NT2/D1 (cell line): ENCODE results near the gene CCDC92.
"Not testable (repeated sequence)": the region's sequence is repeated elsewhere in the genome, so short reads cannot be mapped to it uniquely, and the experiment has no call there.

Experiments
- DNase-seq: peaks from one replicate; pipeline ENCODE4 v3.0.0-alpha.2; 2011; ENCODE audit warnings: low read depth, low spot score
- H3K27me3 ChIP-seq: 2 replicates; pipeline ENCODE4 v1.6.0; 2011; ENCODE audit warnings: mild to moderate bottlenecking; ENCODE audit not compliant: insufficient read length, insufficient read depth
- H3K36me3 ChIP-seq: 2 replicates; pipeline ENCODE4 v1.6.1; 2011; ENCODE audit warnings: mild to moderate bottlenecking, low read length, mixed read lengths; ENCODE audit not compliant: insufficient read depth, insufficient read length
- H3K4me1 ChIP-seq: 2 replicates; pipeline ENCODE4 v1.5.1; 2011; ENCODE audit not compliant: insufficient read depth, insufficient read length
- H3K4me3 ChIP-seq: 2 replicates; pipeline ENCODE4 v1.5.1; 2011; ENCODE audit warnings: low read depth; ENCODE audit not compliant: insufficient read length
- H3K9ac ChIP-seq: 2 replicates; pipeline ENCODE4 v1.6.0; 2011; ENCODE audit warnings: low read depth; ENCODE audit not compliant: insufficient read length
- H3K9me3 ChIP-seq: 2 replicates; pipeline ENCODE4 v1.5.1; 2011; ENCODE audit warnings: mild to moderate bottlenecking, low read length; ENCODE audit not compliant: insufficient read depth
- SUZ12 ChIP-seq: IDR thresholded peaks from 2 replicates; pipeline ENCODE4 v1.6.1; 2011; ENCODE audit not compliant: insufficient read length, insufficient read depth; ENCODE audit errors: extremely low read depth
- YY1 ChIP-seq: IDR thresholded peaks from 2 replicates; pipeline ENCODE4 v1.6.1; 2011; ENCODE audit not compliant: insufficient read length, insufficient read depth
- ZNF274 ChIP-seq: IDR thresholded peaks from 2 replicates; pipeline ENCODE4 v1.6.1; 2011; ENCODE audit warnings: mild to moderate bottlenecking, low read depth, low read length

Gene CCDC92

GRCh38 chr12:123952037-123952436 is 20.6 kb downstream of the CCDC92 start:
- H3K4me1 ChIP-seq = no peaks in the 10 kb centered on the region
- H3K9ac ChIP-seq = no peak overlapping the region
- H3K36me3 ChIP-seq = no peaks in the 10 kb centered on the region
- H3K9me3 ChIP-seq = no peaks in the 10 kb centered on the region
- TF ChIP-seq YY1 (no peak), ZNF274 (no peak), SUZ12 (no peak)
- H3K4me3 ChIP-seq = no peak overlapping the region
- no peak for DNase-seq
- H3K27me3 ChIP-seq = peaks cover 31% of the 10 kb centered on the region

GRCh38 chr12:123951467-123951866 is 21.2 kb downstream of the CCDC92 start:
- DNase-seq = no peak
- no peak overlapping the region for H3K9ac ChIP-seq
- no peak overlapping the region for H3K4me3 ChIP-seq
- H3K4me1 ChIP-seq = no peaks in the 10 kb centered on the region
- H3K27me3 ChIP-seq = peaks cover 31% of the 10 kb centered on the region
- no peaks in the 10 kb centered on the region for H3K9me3 ChIP-seq
- no peaks in the 10 kb centered on the region for H3K36me3 ChIP-seq
- no peak for TF ChIP-seq SUZ12
- no peak for TF ChIP-seq YY1
- TF ChIP-seq ZNF274 = no peak

- H3K9ac ChIP-seq = no peak overlapping the region
- DNase-seq = no peak
- H3K36me3 ChIP-seq = no peaks in the 10 kb centered on the region
- H3K4me3 ChIP-seq = no peak overlapping the region
- no peak for TF ChIP-seq YY1
- no peak for TF ChIP-seq SUZ12
- no peak for TF ChIP-seq ZNF274
- H3K9me3 ChIP-seq = no peaks in the 10 kb centered on the region
- H3K27me3 ChIP-seq = peaks cover 30% of the 10 kb centered on the region
- no peaks in the 10 kb centered on the region for H3K4me1 ChIP-seq
These were observed 21.9 kb downstream of the CCDC92 start for GRCh38 chr12:123950476-123951349.

- DNase-seq = no peak
- no peaks in the 10 kb centered on the region for H3K9me3 ChIP-seq
- H3K4me3 ChIP-seq = no peak overlapping the region
- TF ChIP-seq SUZ12 (no peak), ZNF274 (no peak), YY1 (no peak)
- H3K4me1 ChIP-seq = no peaks in the 10 kb centered on the region
- H3K36me3 ChIP-seq = peaks cover 2% of the 10 kb centered on the region
- H3K9ac ChIP-seq = no peak overlapping the region
- H3K27me3 ChIP-seq = peaks cover 28% of the 10 kb centered on the region
These were observed 22.9 kb downstream of the CCDC92 start for GRCh38 chr12:123949770-123950165.

- DNase-seq = no peak
- Histone ChIP-seq H3K27me3 (peaks cover 21% of the 10 kb centered on the region), H3K36me3 (peaks cover 2% of the 10 kb centered on the region), H3K9ac (no peak overlapping the region), H3K9me3 (no peaks in the 10 kb centered on the region), H3K4me3 (no peak overlapping the region), H3K4me1 (no peaks in the 10 kb centered on the region)
- TF ChIP-seq SUZ12 = no peak
- no peak for TF ChIP-seq ZNF274
- no peak for TF ChIP-seq YY1
These were observed 23.5 kb downstream of the CCDC92 start for GRCh38 chr12:123948796-123949769.

GRCh38 chr12:123948401-123948795 is 24.2 kb downstream of the CCDC92 start:
- Histone ChIP-seq H3K36me3 (peaks cover 2% of the 10 kb centered on the region), H3K9ac (no peak overlapping the region), H3K9me3 (no peaks in the 10 kb centered on the region), H3K4me3 (no peak overlapping the region), H3K4me1 (no peaks in the 10 kb centered on the region), H3K27me3 (peaks cover 19% of the 10 kb centered on the region)
- no peak for DNase-seq
- TF ChIP-seq ZNF274 (no peak), YY1 (no peak), SUZ12 (no peak)

- DNase-seq, H3K4me3 ChIP-seq, H3K9ac ChIP-seq, H3K9me3 ChIP-seq, H3K36me3 ChIP-seq, H3K4me1 ChIP-seq: not testable (repeated sequence)
- H3K27me3 ChIP-seq = peaks cover 19% of the 10 kb centered on the region
These were observed 25.1 kb downstream of the CCDC92 start for GRCh38 chr12:123947531-123947930.

GRCh38 chr12:123946516-123947505 is 25.8 kb downstream of the CCDC92 start:
- peaks cover 18% of the 10 kb centered on the region for H3K27me3 ChIP-seq
- not testable (repeated sequence) for H3K4me1 ChIP-seq, H3K36me3 ChIP-seq, DNase-seq, H3K4me3 ChIP-seq, H3K9ac ChIP-seq
- peaks cover 11% of the 10 kb centered on the region; the same call in 1 of the 2 replicates for H3K9me3 ChIP-seq
